Measurements from ENCODE around the gene SNIP1. TPM values are rescaled to one million over a fixed set of nuclear protein-coding genes. Genes with fewer than 3 reads are reported as not detected.

SNIP1 gene, protein sequence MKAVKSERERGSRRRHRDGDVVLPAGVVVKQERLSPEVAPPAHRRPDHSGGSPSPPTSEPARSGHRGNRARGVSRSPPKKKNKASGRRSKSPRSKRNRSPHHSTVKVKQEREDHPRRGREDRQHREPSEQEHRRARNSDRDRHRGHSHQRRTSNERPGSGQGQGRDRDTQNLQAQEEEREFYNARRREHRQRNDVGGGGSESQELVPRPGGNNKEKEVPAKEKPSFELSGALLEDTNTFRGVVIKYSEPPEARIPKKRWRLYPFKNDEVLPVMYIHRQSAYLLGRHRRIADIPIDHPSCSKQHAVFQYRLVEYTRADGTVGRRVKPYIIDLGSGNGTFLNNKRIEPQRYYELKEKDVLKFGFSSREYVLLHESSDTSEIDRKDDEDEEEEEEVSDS
- 10.5 and 10.9 TPM in 2 replicates for total RNA-seq
- 6.5 and 8.0 TPM in 2 replicates for polyA plus RNA-seq

- H3K4me1 ChIP-seq (ENCODE audit: insufficient read depth): peaks cover 16% of the 10 kb centered on the region
- H2AFZ ChIP-seq: peak within 1 kb of the TSS; percentile 43
- H3K27ac ChIP-seq: peak within 1 kb of the TSS; percentile 85
- no peaks in the 10 kb centered on the region for H3K9me2 ChIP-seq (replicated peaks; ENCODE audit: insufficient read depth)
- no peaks in the 10 kb centered on the region for H3K27me3 ChIP-seq
- H3K79me2 ChIP-seq: peaks cover 40% of the 10 kb centered on the region
- peak within 1 kb of the TSS; percentile 88 for H3K4me2 ChIP-seq
- TF ChIP-seq EZH2phosphoT487 (IDR thresholded peaks at IDR 0.05; ENCODE audit: low read depth, severe bottlenecking, unreplicated experiment) (no peak), CTCF (IDR thresholded peaks at IDR 0.05; ENCODE audit: poor library complexity) (no peak), EZH2 (IDR thresholded peaks at IDR 0.05; ENCODE audit: borderline replicate concordance) (no peak)
- H3K36me3 ChIP-seq (replicated peaks; ENCODE audit: insufficient read depth, low read depth): no peaks in the 10 kb centered on the region
- H3K9me3 ChIP-seq (ENCODE audit: low read depth): no peaks in the 10 kb centered on the region
- 17% methylated on average over 42 of the region's 54 CpGs for WGBS (ENCODE audit: low lambda C conversion rate, missing lambda C conversion rate)
- DNase-seq (ENCODE audit: low spot score): peak; percentile 96
- peak within 1 kb of the TSS; percentile 43 for H3K4me3 ChIP-seq
- H4K20me1 ChIP-seq (ENCODE audit: insufficient read depth, poor library complexity, severe bottlenecking): peaks cover 6% of the 10 kb centered on the region
Observed at GRCh38 chr1:37553927-37554808, at the start of gene SNIP1. Gene SNIP1, minus strand, starts transcription at chr1:37554293. Its CDS starts 64 bp downstream, at chr1:37554229.

DNA sequence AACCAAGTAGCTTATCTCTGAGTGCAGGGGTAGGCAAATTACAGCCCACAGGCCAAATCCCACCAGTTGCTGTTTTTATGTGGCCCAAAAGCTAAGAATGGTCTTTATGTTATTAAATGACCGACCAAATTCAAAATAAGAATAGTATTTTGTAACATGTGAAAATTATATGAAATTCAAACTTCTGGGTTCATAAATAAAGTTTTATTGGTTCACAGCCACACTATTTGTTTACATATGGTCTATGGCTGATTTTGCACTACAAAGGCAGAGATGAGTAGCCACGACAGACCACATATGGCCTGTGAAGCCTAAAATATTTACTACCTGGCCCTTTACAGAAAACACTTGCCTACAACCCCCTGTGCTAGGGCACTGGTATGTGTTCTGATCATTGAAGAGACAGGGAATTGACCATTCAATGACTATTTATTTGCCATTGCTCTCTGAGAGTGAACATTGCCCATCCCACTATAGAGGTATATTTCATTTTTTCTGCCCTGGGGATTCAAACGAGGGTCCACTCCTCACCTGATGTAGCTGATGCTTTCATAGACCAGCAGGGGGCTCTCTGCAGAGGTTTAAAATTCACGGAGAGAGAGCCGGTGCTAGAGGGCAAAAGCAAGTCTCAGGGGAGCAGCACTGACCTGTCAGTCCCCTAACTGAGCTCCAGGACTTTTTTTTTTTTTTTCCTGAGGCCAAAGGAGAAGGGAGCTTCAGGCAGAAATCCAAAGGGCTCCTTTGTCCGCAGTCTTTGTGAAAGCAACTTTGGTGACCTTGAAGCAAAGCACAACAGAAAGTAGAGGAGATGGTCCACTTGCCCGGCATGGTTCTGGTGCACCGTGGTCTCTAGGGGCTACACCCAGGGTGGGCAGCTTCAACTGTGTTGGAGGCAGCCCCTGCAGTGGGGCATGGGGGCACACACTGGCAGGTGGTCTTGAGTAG is 48.9 kb upstream of the SNIP1 start:
- peak; percentile 69 for DNase-seq (ENCODE audit: low spot score)
- TF ChIP-seq EZH2 (IDR thresholded peaks at IDR 0.05; ENCODE audit: borderline replicate concordance): no peak
- no peak for TF ChIP-seq EZH2phosphoT487 (IDR thresholded peaks at IDR 0.05; ENCODE audit: low read depth, severe bottlenecking, unreplicated experiment)
- TF ChIP-seq CTCF (IDR thresholded peaks at IDR 0.05; ENCODE audit: poor library complexity): peak; percentile 75
- Histone ChIP-seq H3K27me3 (peaks cover 20% of the 10 kb centered on the region), H3K36me3 (replicated peaks; ENCODE audit: insufficient read depth, low read depth) (no peaks in the 10 kb centered on the region), H2AFZ (no peak overlapping the region), H3K9me2 (replicated peaks; ENCODE audit: insufficient read depth) (no peaks in the 10 kb centered on the region), H3K9me3 (ENCODE audit: low read depth) (no peaks in the 10 kb centered on the region), H4K20me1 (ENCODE audit: insufficient read depth, poor library complexity, severe bottlenecking) (no peaks in the 10 kb centered on the region), H3K4me2 (no peak overlapping the region), H3K4me1 (ENCODE audit: insufficient read depth) (no peaks in the 10 kb centered on the region), H3K79me2 (no peaks in the 10 kb centered on the region), H3K4me3 (no peak overlapping the region), H3K27ac (no peak overlapping the region)
- 41% methylated on average over 8 of the region's 8 CpGs for WGBS (ENCODE audit: low lambda C conversion rate, missing lambda C conversion rate)

DNA sequence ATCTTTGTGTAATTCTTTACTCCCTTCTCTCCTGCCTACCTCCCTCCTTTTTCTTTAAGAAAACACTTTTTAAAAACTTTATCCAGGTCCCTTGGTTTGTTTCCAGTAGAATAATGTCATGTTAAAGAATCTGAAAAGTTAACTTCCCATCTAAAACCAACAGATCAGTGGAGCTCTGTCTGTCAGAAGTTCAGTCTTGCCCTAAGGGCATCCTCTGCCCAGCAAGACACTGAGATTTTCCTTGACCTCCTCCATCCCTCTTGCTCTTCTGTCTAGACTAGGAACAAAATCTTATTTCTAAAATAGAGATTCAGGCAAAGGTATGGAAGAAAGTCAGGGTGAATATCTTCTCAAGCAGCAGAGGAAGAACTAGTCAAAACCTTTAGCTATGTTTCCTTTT is 47.3 kb upstream of the SNIP1 start:
- Histone ChIP-seq H3K4me2 (no peak overlapping the region), H3K79me2 (no peaks in the 10 kb centered on the region), H4K20me1 (ENCODE audit: insufficient read depth, poor library complexity, severe bottlenecking) (no peaks in the 10 kb centered on the region), H3K27me3 (peaks cover 9% of the 10 kb centered on the region), H3K4me3 (no peak overlapping the region), H3K27ac (no peak overlapping the region), H3K9me2 (replicated peaks; ENCODE audit: insufficient read depth) (no peaks in the 10 kb centered on the region), H2AFZ (no peak overlapping the region), H3K4me1 (ENCODE audit: insufficient read depth) (no peaks in the 10 kb centered on the region), H3K36me3 (replicated peaks; ENCODE audit: insufficient read depth, low read depth) (no peaks in the 10 kb centered on the region), H3K9me3 (ENCODE audit: low read depth) (no peaks in the 10 kb centered on the region)
- TF ChIP-seq CTCF (IDR thresholded peaks at IDR 0.05; ENCODE audit: poor library complexity): no peak
- TF ChIP-seq EZH2 (IDR thresholded peaks at IDR 0.05; ENCODE audit: borderline replicate concordance): no peak
- TF ChIP-seq EZH2phosphoT487 (IDR thresholded peaks at IDR 0.05; ENCODE audit: low read depth, severe bottlenecking, unreplicated experiment): no peak
- no peak for DNase-seq (ENCODE audit: low spot score)

Data from hepatocyte (in vitro differentiated cells).